Transverse colon (tissue), 4 donors: Measurements from ENCODE around the gene SLX4IP.
"Not testable (repeated sequence)": the region's sequence is repeated elsewhere in the genome, so short reads cannot be mapped to it uniquely, and the experiment has no call there.

Experiments used
- CTCF ChIP-seq, 5 experiments: fragments of 200-600 bp in 3 of 5; fragments of 450-650 bp in 2 of 5; sonication (generic) in 3 of 5; IDR thresholded peaks; 1 replicate in 2 of 5; 2 replicates in 3 of 5; pipeline ENCODE4 v1.5.1; 2016 to 2017; ENCODE audit warnings: antibody characterized with exemption in 5 of 5, inconsistent platforms in 3 of 5, mild to moderate bottlenecking in 2 of 5, moderate library complexity in 1 of 5
- EP300 ChIP-seq: sonication (generic); formaldehyde crosslinking; IDR thresholded peaks from one replicate; pipeline ENCODE4 v1.6.1; 2017; ENCODE audit warnings: antibody characterized with exemption, low read depth
- POLR2A ChIP-seq: fragments of 450-650 bp; IDR thresholded peaks from one replicate; pipeline ENCODE4 v1.6.1; 2016; ENCODE audit warnings: antibody characterized with exemption, mild to moderate bottlenecking, moderate library complexity
- POLR2AphosphoS5 ChIP-seq, 3 donors: sonication (generic); formaldehyde crosslinking; IDR thresholded peaks; one replicate each; pipeline ENCODE4 v1.6.1; 2016; ENCODE audit warnings: antibody characterized with exemption in 3 of 3

DNA sequence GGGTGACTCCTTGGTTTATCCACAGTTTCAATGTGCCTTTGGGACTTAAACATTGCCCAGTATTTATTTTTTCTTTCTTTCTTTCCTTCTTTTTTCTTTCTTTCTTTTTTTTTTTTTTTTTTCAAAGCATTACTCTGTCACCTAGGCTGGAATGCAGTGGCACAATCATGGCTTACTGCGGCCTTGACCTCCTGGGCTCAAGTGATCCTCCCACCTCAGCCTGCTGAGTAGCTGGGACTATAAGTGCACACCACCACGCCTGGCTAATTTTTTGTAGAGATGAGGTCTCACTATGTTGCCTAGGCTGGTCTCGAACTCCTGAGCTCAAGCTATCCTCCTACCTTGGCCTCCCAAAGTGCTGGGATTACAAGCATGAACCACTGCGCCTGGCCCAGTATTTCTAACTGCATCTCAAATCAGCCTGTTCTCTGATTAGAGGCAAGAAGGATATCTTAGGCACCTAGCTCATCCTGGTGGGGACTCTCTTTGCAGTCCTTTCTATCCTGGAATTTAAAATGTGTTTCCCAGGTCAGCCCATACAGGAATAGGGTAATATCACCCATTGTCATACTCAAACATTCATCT is 182.5 kb downstream of the SLX4IP start:
- TF ChIP-seq CTCF (IDR thresholded peaks at IDR 0.05); POLR2AphosphoS5 (IDR thresholded peaks at IDR 0.05); POLR2A; EP300: not testable (repeated sequence)
